GM21360 (cell line): ENCODE data around the gene TTC31.

Experiments used
- ATAC-seq: cut with Tn5 transposase; IDR thresholded peaks from one replicate; pipeline ENCODE4 v1.9.1; 2021; ENCODE audit warnings: mild to moderate bottlenecking, moderate library complexity; ENCODE audit not compliant: unreplicated experiment

Gene TTC31

GRCh38 chr2:74524955-74525716 is 42.3 kb downstream of the TTC31 start:
- ATAC-seq = no peak

GRCh38 chr2:74525717-74526648 is 43.1 kb downstream of the TTC31 start, which contains the start of gene DQX1:
TSS of gene DQX1 (minus strand) at chr2:74526231. CDS start at chr2:74525729, 502 bp downstream.
- ATAC-seq = no peak

DNA sequence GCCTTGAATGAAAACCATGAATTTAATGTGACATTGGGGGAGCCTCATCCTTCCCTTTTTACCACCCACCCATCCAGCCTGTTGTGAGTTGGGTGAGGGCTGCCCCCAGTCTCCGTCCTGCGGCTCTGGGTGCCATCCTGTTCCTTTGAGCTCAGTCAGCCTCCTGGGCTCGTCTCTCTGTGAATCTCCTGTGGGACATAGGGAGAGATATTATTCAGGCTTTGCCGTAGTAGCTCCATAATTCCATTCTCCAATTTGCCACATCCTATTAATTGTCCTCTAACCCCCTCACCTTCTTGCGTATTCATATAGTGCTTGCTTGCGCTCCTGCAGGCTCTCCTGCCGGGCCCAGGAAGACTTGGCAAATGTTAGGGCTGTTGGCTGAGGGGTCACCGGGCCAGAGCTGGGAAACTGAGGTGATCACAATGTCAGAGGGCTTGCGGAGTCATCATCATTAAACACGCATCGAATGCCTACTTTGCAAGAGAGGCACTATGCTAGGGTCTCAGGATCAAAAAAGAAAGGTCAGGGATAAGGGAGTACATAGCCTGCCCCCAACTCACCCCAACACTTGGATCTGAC is 43.9 kb downstream of the TTC31 start:
- ATAC-seq = no peak

DNA sequence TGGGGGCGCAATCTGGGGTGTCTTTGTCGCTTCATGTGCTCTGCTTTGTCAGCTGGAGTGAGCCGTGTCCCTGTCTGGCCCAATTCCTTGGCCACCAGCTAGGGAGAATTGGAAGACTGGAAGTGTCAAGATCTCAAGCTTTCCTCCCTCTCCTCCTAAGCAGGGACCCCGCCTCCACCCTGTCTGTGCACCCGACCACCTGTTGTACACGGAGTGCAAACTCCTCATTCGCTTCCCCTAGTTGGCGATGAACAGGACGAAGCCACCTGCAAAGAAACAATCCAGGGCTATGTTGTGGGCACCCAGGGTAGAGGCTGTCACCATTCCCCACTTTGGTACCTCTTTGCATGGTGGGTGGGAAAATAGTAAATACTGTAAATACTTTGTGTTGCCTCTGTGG is 44.9 kb downstream of the TTC31 start:
- no peak for ATAC-seq

GRCh38 chr2:74528600-74529356 is 45.9 kb downstream of the TTC31 start:
- peak; percentile 4 for ATAC-seq

- peak; percentile 71 for ATAC-seq
Measured at GRCh38 chr2:74529357-74530238, 46.7 kb downstream of the TTC31 start, which contains the start of the genes AUP1 and HTRA2. TSS of gene AUP1 (minus strand) at chr2:74529706. CDS start at chr2:74529629, 77 bp downstream. TSS of gene HTRA2 (plus strand) at chr2:74529933. CDS start at chr2:74530007, 74 bp downstream.

DNA sequence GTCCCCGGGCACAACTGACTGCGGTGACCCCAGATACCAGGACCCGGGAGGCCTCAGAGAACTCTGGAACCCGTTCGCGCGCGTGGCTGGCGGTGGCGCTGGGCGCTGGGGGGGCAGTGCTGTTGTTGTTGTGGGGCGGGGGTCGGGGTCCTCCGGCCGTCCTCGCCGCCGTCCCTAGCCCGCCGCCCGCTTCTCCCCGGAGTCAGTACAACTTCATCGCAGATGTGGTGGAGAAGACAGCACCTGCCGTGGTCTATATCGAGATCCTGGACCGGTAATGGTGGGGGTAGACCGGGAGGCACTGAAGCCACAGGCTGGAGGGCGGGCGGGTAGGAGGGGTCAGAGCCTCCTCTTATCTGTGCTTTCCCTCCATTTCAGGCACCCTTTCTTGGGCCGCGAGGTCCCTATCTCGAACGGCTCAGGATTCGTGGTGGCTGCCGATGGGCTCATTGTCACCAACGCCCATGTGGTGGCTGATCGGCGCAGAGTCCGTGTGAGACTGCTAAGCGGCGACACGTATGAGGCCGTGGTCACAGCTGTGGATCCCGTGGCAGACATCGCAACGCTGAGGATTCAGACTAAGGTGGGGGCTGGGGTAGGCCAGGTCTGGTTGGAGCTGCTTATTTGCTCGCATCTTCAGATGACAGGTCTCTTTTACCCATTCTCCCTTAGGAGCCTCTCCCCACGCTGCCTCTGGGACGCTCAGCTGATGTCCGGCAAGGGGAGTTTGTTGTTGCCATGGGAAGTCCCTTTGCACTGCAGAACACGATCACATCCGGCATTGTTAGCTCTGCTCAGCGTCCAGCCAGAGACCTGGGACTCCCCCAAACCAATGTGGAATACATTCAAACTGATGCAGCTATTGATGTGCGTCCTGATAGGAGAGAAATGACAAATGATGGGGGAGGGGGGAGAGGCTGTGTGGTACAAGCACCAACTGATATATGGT is 47.6 kb downstream of the TTC31 start:
- ATAC-seq = peak; percentile 16

DNA sequence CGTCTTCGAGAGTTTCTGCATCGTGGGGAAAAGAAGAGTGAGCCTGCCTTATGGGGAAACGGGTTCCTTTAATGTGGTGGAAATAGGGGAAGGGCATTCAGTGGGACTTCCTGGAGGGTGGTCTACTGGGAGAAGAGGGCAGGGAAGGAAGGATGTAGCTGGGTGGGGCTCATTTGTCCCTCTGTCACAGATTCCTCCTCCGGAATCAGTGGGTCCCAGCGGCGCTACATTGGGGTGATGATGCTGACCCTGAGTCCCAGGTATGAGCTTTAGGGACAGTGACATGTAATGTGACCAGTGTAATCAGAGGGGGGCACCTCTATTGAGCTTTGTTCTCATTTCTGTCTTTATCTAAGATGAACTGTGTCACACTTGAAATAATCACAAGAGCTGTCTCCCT is 48.8 kb downstream of the TTC31 start:
- no peak for ATAC-seq

- ATAC-seq = no peak
Measured at GRCh38 chr2:74532222-74532621, 49.3 kb downstream of the TTC31 start.

- ATAC-seq = no peak
Measured at GRCh38 chr2:74533464-74533863, 50.6 kb downstream of the TTC31 start.

DNA sequence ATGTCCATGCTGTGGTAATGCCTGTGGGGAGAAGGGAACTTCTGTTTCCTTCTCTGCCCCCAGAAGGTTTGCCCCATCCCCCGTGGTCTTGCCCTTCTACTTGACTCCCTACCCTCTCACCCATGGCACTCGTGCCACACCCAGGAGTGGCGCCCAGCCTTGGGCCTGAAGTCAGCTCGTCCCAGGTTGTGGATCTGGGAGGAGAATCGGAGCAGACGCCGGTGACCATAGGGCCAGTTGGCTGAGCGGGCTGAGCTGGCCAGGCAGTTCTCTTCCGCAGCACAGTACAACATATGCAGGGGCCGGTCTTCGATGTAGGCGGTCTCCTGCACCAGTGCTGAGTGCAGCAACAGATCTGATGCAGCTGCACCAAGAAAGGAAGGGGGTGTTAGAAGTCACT is 51.5 kb downstream of the TTC31 start:
- no peak for ATAC-seq

DNA sequence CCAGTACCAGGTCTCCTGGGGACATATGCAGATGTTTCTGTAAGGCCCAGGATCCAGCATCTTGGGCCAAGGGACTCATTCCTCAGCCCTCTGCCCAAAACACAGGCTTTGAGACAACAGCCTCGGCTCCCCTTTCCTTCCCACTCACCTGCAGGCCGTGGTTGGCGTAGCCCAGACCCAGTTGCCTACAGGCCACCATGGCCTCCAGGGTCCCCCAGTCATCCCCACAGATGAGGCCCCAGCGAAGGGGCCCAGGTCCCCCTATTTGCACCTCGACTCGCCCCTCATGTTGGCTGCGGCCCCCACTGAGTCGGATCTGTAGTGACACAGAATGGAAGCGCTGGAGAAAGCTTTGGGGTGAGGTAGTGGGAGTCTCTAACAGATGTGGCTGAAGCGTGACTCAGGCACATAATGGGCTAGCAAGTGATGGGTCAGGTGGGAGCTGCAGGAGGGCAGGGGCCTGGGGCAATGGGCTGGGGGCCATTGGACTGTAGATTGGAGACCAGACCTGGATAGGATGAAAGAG is 52.6 kb downstream of the TTC31 start:
- ATAC-seq = no peak

DNA sequence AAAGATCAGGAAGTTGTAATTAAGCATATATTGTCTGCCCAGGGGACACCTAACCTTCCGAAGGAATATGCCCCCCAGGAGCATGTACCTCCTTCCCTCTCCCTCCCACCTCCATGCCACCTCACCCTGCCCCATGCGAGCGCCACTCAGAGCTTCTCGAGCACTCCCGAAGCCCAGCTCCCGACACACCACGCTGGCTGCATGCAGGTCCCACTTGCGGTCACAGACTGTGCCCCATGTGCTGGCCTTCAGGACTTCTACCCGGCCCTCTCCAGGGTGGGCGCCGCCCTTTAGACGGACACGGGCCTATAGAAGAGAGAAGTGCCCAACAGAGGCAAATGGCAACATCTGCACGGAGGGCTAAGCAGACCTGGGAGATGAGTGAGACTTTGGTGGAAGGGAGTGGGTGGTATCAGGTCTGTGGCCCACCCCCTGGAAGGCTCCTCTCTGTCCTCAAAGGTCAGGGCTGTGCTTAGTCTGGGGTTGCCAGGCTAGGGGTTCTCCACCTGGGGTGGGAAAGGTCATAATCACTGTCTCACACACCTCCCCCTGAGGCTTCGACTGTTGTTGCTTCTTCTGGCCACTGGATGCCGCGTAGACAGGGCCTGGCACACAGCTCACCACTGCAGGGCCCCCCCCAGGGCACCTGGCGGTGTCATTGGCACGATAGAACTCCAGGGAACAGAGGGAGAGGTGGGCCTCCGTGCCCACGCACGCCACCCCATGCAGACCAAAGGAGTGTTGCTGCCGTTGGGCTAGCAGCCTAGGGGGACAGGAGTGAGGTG is 53.5 kb downstream of the TTC31 start:
- no peak for ATAC-seq

DNA sequence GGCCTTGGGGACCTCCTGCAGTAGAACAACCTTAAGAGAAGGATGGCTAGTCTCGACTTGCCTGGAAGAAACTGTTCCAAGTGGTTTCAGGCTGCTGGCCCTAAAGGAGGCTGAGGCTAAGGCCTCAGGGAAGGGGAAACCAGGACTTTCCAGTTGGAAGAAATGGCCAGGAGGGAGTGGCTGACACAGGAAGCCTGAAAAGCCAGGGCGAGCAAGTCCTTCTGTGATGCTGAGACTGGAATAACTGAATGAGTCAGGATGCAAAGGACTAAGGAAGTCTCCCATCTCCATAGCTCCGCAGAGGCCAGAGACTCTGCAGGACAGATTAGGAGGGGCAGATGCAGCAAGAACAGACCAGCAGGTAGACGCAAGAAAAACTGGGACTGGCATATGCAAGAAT is 54.3 kb downstream of the TTC31 start:
- ATAC-seq = no peak

DNA sequence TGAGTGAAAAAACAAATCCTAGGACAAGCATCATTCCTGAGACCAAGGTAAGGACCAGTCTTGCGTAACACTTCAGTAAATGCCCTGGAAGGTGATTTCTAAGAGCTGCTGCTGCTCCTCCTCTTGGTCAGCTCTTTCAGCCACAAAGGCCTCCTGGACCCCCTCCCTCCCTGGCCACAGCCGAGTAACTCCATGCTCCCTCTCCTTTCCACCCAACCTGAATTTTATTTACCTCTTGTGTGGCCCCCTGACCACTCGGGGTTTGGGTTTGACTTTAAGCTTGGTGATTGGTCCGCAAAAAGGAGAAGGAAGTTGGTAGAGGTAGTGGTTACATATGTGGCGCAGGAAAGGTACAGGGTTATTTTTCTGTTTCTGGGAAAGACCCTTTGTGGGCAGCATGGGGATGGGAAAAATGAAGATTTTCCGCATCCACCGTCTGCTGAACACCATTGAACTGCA is 56.0 kb downstream of the TTC31 start:
- ATAC-seq = no peak

DNA sequence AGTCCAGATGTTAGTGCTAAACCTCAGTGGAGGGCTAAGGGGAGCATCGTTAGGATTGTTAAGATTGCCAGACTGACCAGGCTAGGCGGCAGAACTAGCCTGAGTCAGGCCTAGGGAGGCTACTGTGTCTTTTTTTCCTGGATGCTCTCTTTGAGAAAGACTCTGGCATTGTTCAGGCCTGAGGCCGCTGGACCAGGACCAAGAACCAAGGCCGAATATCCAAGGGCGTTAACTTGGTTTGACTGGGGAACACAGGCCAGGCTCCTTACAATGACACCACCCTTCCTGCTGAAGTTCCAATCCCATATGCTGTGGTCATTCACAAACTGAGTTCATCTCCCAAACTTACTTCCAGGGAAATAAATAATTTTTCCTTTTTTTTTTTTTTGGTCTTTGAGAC is 57.4 kb downstream of the TTC31 start:
- ATAC-seq = no peak

DNA sequence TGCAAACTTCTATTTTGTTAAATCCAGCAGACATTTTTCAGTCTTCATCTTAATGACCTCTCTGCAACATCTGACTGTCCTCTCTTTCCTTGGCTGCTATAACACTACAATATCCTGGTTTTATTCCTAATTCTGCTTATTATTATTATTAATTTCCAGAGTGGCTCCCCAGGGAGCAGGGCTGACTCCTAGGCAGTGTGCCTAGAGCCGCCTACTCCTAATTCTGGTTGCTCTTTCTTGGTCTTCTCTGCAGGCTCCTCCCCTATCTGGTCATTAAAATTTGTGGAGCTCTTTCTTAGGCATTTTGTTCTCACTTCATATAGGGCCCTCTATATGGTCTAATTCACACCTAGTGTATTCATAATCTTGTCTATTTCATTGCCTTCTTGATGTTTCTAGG is 60.1 kb downstream of the TTC31 start:
- no peak for ATAC-seq
